ENCODE data around the gene STAC3.

The STAC3 gene

GRCh38 chr12:57241402-57242310, 9.3 kb downstream of the STAC3 start:
- DNase-seq (ENCODE audit: extremely low read depth, low read depth) = no peak
- no peak for TF ChIP-seq CTCF (IDR thresholded peaks at IDR 0.05; ENCODE audit: low read depth, low read length)

DNA sequence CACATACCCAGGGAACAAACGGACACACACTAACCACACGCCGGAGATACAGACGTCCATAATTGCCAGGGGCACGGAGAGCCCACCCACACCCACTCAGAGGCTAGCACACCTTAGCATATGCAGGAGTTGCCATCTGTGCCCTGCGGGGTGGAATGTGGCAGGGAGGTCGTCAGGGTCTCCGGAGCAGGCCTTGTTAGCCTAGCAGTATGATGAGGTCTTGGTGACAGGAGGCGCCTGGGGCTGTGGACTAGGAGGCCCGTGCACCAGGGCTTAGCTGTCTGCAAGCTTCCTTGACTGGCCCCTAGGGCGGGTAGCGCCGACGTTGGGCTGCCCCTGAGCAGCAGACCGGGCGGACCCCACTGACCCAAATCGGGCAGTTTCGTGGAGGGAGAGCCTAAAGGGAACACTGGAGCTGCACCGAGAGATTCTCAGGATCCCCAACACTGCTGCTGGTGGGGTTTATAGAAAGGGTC, 10.0 kb downstream of the STAC3 start:
- TF ChIP-seq CTCF (IDR thresholded peaks at IDR 0.05; ENCODE audit: low read depth, low read length) = no peak; the same call in 1 of the 2 replicates
- no peak for DNase-seq (ENCODE audit: extremely low read depth, low read depth)

GRCh38 chr12:57240066-57240921, 10.7 kb downstream of the STAC3 start:
- DNase-seq (ENCODE audit: extremely low read depth, low read depth) = no peak
- TF ChIP-seq CTCF (IDR thresholded peaks at IDR 0.05; ENCODE audit: low read depth, low read length) = no peak

- TF ChIP-seq CTCF (IDR thresholded peaks at IDR 0.05; ENCODE audit: low read depth, low read length) = no peak
- no peak for DNase-seq (ENCODE audit: extremely low read depth, low read depth)
Measured at GRCh38 chr12:57239587-57240065, 11.4 kb downstream of the STAC3 start.

DNA sequence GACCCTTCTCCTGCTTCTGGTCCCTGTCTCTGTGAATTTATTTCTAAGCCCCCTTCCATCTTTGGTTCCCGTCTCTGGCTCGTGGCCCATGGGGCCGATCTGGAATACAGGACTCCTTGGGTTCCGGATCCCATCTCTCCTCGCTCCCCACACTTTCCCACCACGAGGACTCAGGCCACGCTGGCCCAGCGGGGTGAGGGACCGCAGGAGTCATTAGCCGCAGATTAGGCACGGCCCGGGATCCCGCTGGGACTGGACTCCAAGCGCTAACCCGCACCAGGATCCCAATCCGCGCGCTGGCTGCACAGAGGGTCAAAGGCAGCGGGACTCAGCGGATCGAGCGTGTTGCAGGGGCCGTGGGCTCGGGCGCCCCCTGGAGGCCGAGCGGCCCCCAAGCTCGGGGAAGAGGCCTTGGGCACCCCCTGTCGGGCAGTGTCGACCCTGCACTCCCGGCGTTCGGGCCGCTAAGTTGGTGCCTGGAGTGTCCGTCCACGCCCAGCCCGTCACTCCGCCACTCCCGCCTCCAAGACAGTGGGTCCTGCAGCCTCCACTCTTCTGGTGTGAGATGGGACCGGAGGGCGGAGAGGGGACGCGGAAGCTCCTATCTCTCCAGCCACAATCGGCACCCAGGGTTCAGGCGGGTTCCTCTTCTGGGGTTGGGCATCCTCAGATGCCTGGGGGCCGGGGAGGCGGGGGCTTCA, 12.0 kb downstream of the STAC3 start:
- peak; percentile 81 for DNase-seq (ENCODE audit: extremely low read depth, low read depth)
- no peak; the same call in none of the 2 replicates for TF ChIP-seq CTCF (IDR thresholded peaks at IDR 0.05; ENCODE audit: low read depth, low read length)

- no peak for TF ChIP-seq CTCF (IDR thresholded peaks at IDR 0.05; ENCODE audit: low read depth, low read length)
- DNase-seq (ENCODE audit: extremely low read depth, low read depth) = no peak
Measured at GRCh38 chr12:57237932-57238853, 12.8 kb downstream of the STAC3 start.
